Right lung (tissue), 5 donors: ENCODE data around the gene ICAM1. TPM values are rescaled to one million over a fixed set of nuclear protein-coding genes. Genes with fewer than 3 reads are reported as not detected.

ENCODE experiments used
- DNase-seq, 2 donors: peaks; one replicate each; pipeline ENCODE4 v3.0.0-alpha.2; 2013
- polyA plus RNA-seq, 5 donors: library from polyadenylated mRNA; unstranded; fragments of 120-200 nt; gene quantifications; one replicate each; pipeline versions ENCODE4 v1.2.1 to v1.2.3, GENCODE V29; 2013; ENCODE audit warnings: inconsistent platforms in 1 of 5, low replicate concordance in 1 of 5; ENCODE audit not compliant: insufficient read length in 5 of 5, insufficient read depth in 1 of 5

The ICAM1 gene
- polyA plus RNA-seq, 5 donors = 14.2 to 25.1 (median 16.8) TPM

GRCh38 chr19:10320602-10321416, 49.9 kb downstream of the ICAM1 start:
- no peak for DNase-seq

GRCh38 chr19:10321417-10321797, 50.5 kb downstream of the ICAM1 start:
- no peak for DNase-seq

- DNase-seq = no peak
These were observed 51.2 kb downstream of the ICAM1 start for GRCh38 chr19:10321874-10322835.

GRCh38 chr19:10325732-10326131, 54.8 kb downstream of the ICAM1 start:
- DNase-seq = no peak

GRCh38 chr19:10327793-10328192, 56.9 kb downstream of the ICAM1 start:
- no peak for DNase-seq

GRCh38 chr19:10328558-10329429, 57.9 kb downstream of the ICAM1 start:
- no peak for DNase-seq

- no peak for DNase-seq
These were observed 58.6 kb downstream of the ICAM1 start for GRCh38 chr19:10329555-10329954.

GRCh38 chr19:10332158-10332964, 61.4 kb downstream of the ICAM1 start:
- DNase-seq = no peak

- peak; percentile 96 to 97 for DNase-seq
These were observed 62.2 kb downstream of the ICAM1 start, which contains the start of gene RAVER1 for GRCh38 chr19:10332965-10333757. RAVER1 (minus strand) TSS chr19:10333529; CDS start chr19:10333507, 22 bp downstream.

- DNase-seq = no peak
These were observed 63.1 kb downstream of the ICAM1 start for GRCh38 chr19:10333758-10334587.

GRCh38 chr19:10334588-10335351, 63.9 kb downstream of the ICAM1 start:
- peak; percentile 90 to 91 for DNase-seq

GRCh38 chr19:10335352-10335985, 64.5 kb downstream of the ICAM1 start:
- no peak for DNase-seq

Other genes with a start within 250 kb of the ICAM1 start
- gene SHFL, start 184.8 kb upstream of the ICAM1 start, polyA plus RNA-seq = 10 to 100 TPM; 28.6 to 38.7 (median 36.3) TPM
- gene ANGPTL6, start 168.4 kb upstream of the ICAM1 start, polyA plus RNA-seq = 1 to 10 TPM; 1.0 to 3.0 (median 2.2) TPM
- 10 to 100 TPM; 22.1 to 34.9 (median 24.0) TPM for gene PPAN, start 164.8 kb upstream of the ICAM1 start, polyA plus RNA-seq
- gene P2RY11, start 159.4 kb upstream of the ICAM1 start, polyA plus RNA-seq = 10 to 100 TPM in 3 of 5 donors, 1 to 10 TPM in 2; 7.1 to 15.1 (median 10.9) TPM
- 100 to 1,000 TPM; 154 to 238 (median 197) TPM for gene EIF3G, start 151.2 kb upstream of the ICAM1 start, polyA plus RNA-seq
- gene DNMT1, start 76.2 kb upstream of the ICAM1 start, polyA plus RNA-seq = 100 to 1,000 TPM; 126 to 142 (median 131) TPM
- gene S1PR2, start 39.8 kb upstream of the ICAM1 start, polyA plus RNA-seq = 10 to 100 TPM; 31.6 to 49.2 (median 37.2) TPM
- gene MRPL4, start 18.9 kb upstream of the ICAM1 start, polyA plus RNA-seq = 10 to 100 TPM; 26.7 to 51.0 (median 30.5) TPM
- gene ICAM4, start 15.8 kb downstream of the ICAM1 start, polyA plus RNA-seq = 10 to 100 TPM; 10.1 to 25.3 (median 15.8) TPM
- 10 to 100 TPM in 3 of 5 donors, 1 to 10 TPM in 2; 4.3 to 22.3 (median 12.6) TPM for gene ICAM5, start 18.8 kb downstream of the ICAM1 start, polyA plus RNA-seq
- gene ZGLP1, start 38.7 kb downstream of the ICAM1 start, polyA plus RNA-seq = 10 to 100 TPM in 1 of 5 donors, 1 to 10 TPM in 4; 5.1 to 12.8 (median 8.4) TPM
- 10 to 100 TPM; 15.3 to 27.2 (median 19.3) TPM for gene FDX2, start 44.9 kb downstream of the ICAM1 start, polyA plus RNA-seq
- gene RAVER1, start 62.4 kb downstream of the ICAM1 start, polyA plus RNA-seq = 10 to 100 TPM; 19.3 to 41.3 (median 24.8) TPM
- gene ICAM3, start 68.5 kb downstream of the ICAM1 start, polyA plus RNA-seq = 10 to 100 TPM in 3 of 5 donors, 1 to 10 TPM in 2; 9.3 to 17.6 (median 10.6) TPM
- gene TYK2, start 109.5 kb downstream of the ICAM1 start, polyA plus RNA-seq = 100 to 1,000 TPM; 112 to 162 (median 149) TPM
- 100 to 1,000 TPM; 147 to 223 (median 164) TPM for gene CDC37, start 132.4 kb downstream of the ICAM1 start, polyA plus RNA-seq
- gene PDE4A, start 149.4 kb downstream of the ICAM1 start, polyA plus RNA-seq = 10 to 100 TPM in 1 of 5 donors, 1 to 10 TPM in 4; 3.7 to 10.1 (median 8.7) TPM
- gene KEAP1, start 232.2 kb downstream of the ICAM1 start, polyA plus RNA-seq = 10 to 100 TPM; 66.3 to 78.0 (median 76.7) TPM
- under 1 TPM; 0.41 to 0.87 (median 0.65) TPM for gene S1PR5, start 246.3 kb downstream of the ICAM1 start, polyA plus RNA-seq